HG03108 (cell line): ENCODE data around the gene FAM171A1.
"Not testable (repeated sequence)": the region's sequence is repeated elsewhere in the genome, so short reads cannot be mapped to it uniquely, and the experiment has no call there.

ENCODE experiments used
- ATAC-seq: cut with Tn5 transposase; IDR thresholded peaks from one replicate; pipeline ENCODE4 v1.9.1; 2021; ENCODE audit warnings: moderate library complexity; ENCODE audit not compliant: unreplicated experiment

The FAM171A1 gene

GRCh38 chr10:15345450-15345849, 25.6 kb downstream of the FAM171A1 start:
- no peak for ATAC-seq

GRCh38 chr10:15344876-15345285, 26.2 kb downstream of the FAM171A1 start:
- no peak for ATAC-seq

GRCh38 chr10:15344256-15344875, 26.7 kb downstream of the FAM171A1 start:
- no peak for ATAC-seq

GRCh38 chr10:15342970-15343369, 28.1 kb downstream of the FAM171A1 start:
- ATAC-seq: no peak

- ATAC-seq: no peak
Observed at GRCh38 chr10:15341502-15342128, 29.5 kb downstream of the FAM171A1 start.

GRCh38 chr10:15339892-15340291, 31.2 kb downstream of the FAM171A1 start:
- ATAC-seq: no peak

- not testable (repeated sequence) for ATAC-seq
Observed at GRCh38 chr10:15337441-15337923, 33.6 kb downstream of the FAM171A1 start.

- ATAC-seq: no peak
Observed at GRCh38 chr10:15336211-15336610, 34.9 kb downstream of the FAM171A1 start.

- no peak for ATAC-seq
Observed at GRCh38 chr10:15335508-15335907, 35.6 kb downstream of the FAM171A1 start.

GRCh38 chr10:15334650-15335323, 36.3 kb downstream of the FAM171A1 start:
- ATAC-seq: no peak

GRCh38 chr10:15333909-15334649, 37.0 kb downstream of the FAM171A1 start:
- ATAC-seq: no peak

GRCh38 chr10:15333181-15333580, 37.9 kb downstream of the FAM171A1 start:
- not testable (repeated sequence) for ATAC-seq

- ATAC-seq: no peak
Observed at GRCh38 chr10:15331461-15331860, 39.6 kb downstream of the FAM171A1 start.

GRCh38 chr10:15329437-15329836, 41.7 kb downstream of the FAM171A1 start:
- ATAC-seq: no peak

- no peak for ATAC-seq
Observed at GRCh38 chr10:15325944-15326284, 45.2 kb downstream of the FAM171A1 start.

- no peak for ATAC-seq
Observed at GRCh38 chr10:15325243-15325943, 45.7 kb downstream of the FAM171A1 start.

GRCh38 chr10:15324611-15325010, 46.5 kb downstream of the FAM171A1 start:
- ATAC-seq: no peak

GRCh38 chr10:15324113-15324512, 47.0 kb downstream of the FAM171A1 start:
- ATAC-seq: no peak

GRCh38 chr10:15322356-15322755, 48.7 kb downstream of the FAM171A1 start:
- no peak for ATAC-seq

GRCh38 chr10:15321431-15322341, 49.4 kb downstream of the FAM171A1 start:
- ATAC-seq: no peak
